ENCODE data around the gene EXOSC2. TPM values are rescaled to one million over a fixed set of nuclear protein-coding genes. Genes with fewer than 3 reads are reported as not detected.
"Not testable (repeated sequence)": the region's sequence is repeated elsewhere in the genome, so short reads cannot be mapped to it uniquely, and the experiment has no call there.

The EXOSC2 gene
- total RNA-seq, 1 experiment from 2014 or later = 71.5 TPM

DNA sequence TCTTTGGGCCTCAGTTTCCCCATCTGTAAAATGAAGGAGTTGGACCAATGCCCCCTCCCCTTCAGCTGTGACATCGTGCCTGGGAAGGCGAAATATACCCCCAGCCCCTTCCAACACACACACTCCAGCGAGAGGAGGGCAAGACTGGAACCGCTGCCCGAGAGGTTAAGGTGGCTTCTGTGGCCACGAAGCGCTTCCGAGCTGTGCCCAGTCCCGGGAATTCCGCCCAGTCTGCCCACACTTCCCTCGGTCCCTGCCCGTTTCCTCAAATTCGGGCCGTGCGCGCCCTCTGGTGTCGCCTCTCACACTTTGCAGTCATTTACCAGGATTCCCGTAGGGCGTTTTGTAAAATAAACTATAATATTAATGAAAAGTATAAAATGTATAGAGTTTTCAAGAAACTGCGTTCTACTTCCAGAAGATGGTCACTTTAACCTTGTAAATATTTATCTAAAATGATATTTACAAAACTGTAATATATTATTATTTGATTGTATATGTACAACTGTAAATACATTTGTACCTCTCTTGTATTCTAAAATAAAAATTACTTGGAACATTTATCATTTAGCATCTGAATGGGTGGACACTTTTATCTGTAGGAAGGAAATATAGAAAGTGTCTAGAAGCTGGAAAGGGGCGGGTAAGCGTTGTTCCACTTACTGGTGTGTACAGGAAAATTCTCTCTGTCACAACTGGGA, 11.0 kb upstream of the EXOSC2 start (continued):
- TF ChIP-seq ZNF274 (IDR thresholded peaks at IDR 0.05; ENCODE audit: low read depth, low read length) (no peak), FOSL1 (IDR thresholded peaks at IDR 0.05; ENCODE audit: low read depth) (no peak), EGR1 (IDR thresholded peaks at IDR 0.05; ENCODE audit: low read depth) (no peak), SIN3A (IDR thresholded peaks at IDR 0.05; ENCODE audit: low read depth) (no peak), RAD21 (IDR thresholded peaks at IDR 0.05; ENCODE audit: low read depth) (peak; percentile 97), EZH2phosphoT487 (IDR thresholded peaks at IDR 0.05; ENCODE audit: borderline replicate concordance) (no peak)
- TF ChIP-seq, protein P1, sequence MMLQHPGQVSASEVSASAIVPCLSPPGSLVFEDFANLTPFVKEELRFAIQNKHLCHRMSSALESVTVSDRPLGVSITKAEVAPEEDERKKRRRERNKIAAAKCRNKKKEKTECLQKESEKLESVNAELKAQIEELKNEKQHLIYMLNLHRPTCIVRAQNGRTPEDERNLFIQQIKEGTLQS (IDR thresholded peaks at IDR 0.05) = no peak
- TF ChIP-seq, protein P2, sequence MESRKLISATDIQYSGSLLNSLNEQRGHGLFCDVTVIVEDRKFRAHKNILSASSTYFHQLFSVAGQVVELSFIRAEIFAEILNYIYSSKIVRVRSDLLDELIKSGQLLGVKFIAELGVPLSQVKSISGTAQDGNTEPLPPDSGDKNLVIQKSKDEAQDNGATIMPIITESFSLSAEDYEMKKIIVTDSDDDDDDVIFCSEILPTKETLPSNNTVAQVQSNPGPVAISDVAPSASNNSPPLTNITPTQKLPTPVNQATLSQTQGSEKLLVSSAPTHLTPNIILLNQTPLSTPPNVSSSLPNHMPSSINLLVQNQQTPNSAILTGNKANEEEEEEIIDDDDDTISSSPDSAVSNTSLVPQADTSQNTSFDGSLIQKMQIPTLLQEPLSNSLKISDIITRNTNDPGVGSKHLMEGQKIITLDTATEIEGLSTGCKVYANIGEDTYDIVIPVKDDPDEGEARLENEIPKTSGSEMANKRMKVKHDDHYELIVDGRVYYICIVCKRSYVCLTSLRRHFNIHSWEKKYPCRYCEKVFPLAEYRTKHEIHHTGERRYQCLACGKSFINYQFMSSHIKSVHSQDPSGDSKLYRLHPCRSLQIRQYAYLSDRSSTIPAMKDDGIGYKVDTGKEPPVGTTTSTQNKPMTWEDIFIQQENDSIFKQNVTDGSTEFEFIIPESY (IDR thresholded peaks at IDR 0.05; ENCODE audit: extremely low read depth, insufficient replicate concordance, low read length) = no peak
- TF ChIP-seq, protein P3, sequence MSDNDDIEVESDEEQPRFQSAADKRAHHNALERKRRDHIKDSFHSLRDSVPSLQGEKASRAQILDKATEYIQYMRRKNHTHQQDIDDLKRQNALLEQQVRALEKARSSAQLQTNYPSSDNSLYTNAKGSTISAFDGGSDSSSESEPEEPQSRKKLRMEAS (IDR thresholded peaks at IDR 0.05) = no peak

DNA sequence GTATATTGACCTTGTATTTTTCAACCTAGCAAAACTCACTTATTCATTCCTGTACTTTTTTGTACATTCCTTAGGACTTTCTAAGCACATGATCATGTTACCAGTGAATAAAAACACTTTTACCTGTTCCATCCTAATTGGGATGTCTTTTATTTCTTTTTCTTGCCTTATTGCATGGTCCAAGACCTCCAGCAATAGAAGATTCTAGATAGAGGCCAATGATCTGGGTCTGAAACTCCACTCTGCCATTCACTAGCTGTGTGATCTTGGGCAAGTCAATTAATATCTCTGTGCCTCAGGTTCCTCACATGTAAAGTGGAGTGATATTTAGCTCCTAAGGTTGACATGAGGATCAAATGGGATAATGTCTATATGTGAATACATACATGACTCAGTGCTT, 8.5 kb upstream of the EXOSC2 start:
- H3K4me3 ChIP-seq (replicated peaks in 1 of 2; ENCODE audit: low read depth in 1 of 2, low read length in 2 of 2) = no peak overlapping the region
- H3K9ac ChIP-seq (ENCODE audit: low read length) = no peak overlapping the region
- no peak for DNase-seq (ENCODE audit: low read depth, low spot score)
- no peaks in the 10 kb centered on the region for H3K27me3 ChIP-seq (ENCODE audit: insufficient read depth, low read length)
- RAD21 ChIA-PET (ENCODE audit: low non-redundant PET in 1 of 2, low total read pairs in 2 of 2, uncharacterized antibody in 2 of 2, unreplicated experiment in 2 of 2) = no interaction called here
- H3K9me3 ChIP-seq (ENCODE audit: control insufficient read depth in 1 of 2, insufficient read depth in 1 of 2, low read depth in 1 of 2, low read length in 2 of 2) = 0 out of 4 replicates have a peak, but pooled peaks cover 0 to 4% of the 10 kb centered on the region in 2 experiments
- no peaks in the 10 kb centered on the region for H3K79me2 ChIP-seq (ENCODE audit: insufficient read depth, low read length)
- no TSS peak for BruUV-seq (replicated peaks)
- TF ChIP-seq EZH2 (IDR thresholded peaks at IDR 0.05) (no peak), TCF7L2 (IDR thresholded peaks at IDR 0.05; ENCODE audit: borderline replicate concordance, extremely low read depth, insufficient read depth, insufficient read length) (no peak), YY1 (IDR thresholded peaks at IDR 0.05; ENCODE audit: extremely low read depth, insufficient replicate concordance, low read depth, low read length) (no peak), SRF (IDR thresholded peaks at IDR 0.05; ENCODE audit: low read depth) (no peak), SP1 (IDR thresholded peaks at IDR 0.05; ENCODE audit: low read depth) (no peak)
- TF ChIP-seq, protein P3 (IDR thresholded peaks at IDR 0.05) = no peak
- CTCF ChIA-PET = no interaction called here
- POLR2A ChIA-PET = no interaction called here
- ATAC-seq = no peak
- no peaks in the 10 kb centered on the region for H4K20me1 ChIP-seq (ENCODE audit: insufficient read depth)
- H3K27ac ChIP-seq (ENCODE audit: low read depth, low read length) = no peak overlapping the region
- H2AFZ ChIP-seq (ENCODE audit: low read depth, low read length, poor library complexity, severe bottlenecking) = no peak overlapping the region
- H3K36me3 ChIP-seq (ENCODE audit: control insufficient read depth in 1 of 2, insufficient read depth in 2 of 2, low read length in 2 of 2) = no peaks in the 10 kb centered on the region
- H3K9me2 ChIP-seq (ENCODE audit: insufficient read depth) = no peaks in the 10 kb centered on the region
- intact Hi-C loops (cut with micrococcal nuclease) = no loop called here
- no peak overlapping the region for H3K4me2 ChIP-seq (ENCODE audit: low read length)
- H3K4me1 ChIP-seq (ENCODE audit: control insufficient read depth in 1 of 2, insufficient read depth in 2 of 2, low read length in 2 of 2) = peaks cover 4 to 22% of the 10 kb centered on the region in 2 experiments

DNA sequence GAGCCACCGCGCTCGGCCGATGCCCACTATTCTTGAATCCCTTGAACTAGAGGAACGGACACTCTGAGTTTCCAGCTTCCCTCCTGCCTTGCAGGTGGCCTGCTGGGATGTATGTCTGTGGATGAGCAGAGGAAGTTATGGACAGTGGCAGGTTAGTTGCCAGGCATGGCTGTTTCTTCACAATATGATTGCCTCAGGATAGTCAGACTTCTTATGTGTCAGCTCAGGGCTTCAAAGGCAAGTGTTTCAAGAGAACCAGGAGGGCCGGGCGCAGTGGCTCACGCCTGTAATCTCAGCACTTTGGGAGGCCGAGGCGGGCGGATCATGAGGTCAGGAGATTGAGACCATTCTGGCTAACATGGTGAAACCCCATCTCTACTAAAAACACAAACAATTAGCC, 7.6 kb upstream of the EXOSC2 start:
- BruUV-seq (replicated peaks); H4K20me1 ChIP-seq (ENCODE audit: insufficient read depth); H3K4me2 ChIP-seq (ENCODE audit: low read length); POLR2A ChIA-PET; H3K9me3 ChIP-seq (ENCODE audit: control insufficient read depth in 1 of 2, insufficient read depth in 1 of 2, low read depth in 1 of 2, low read length in 2 of 2); H3K27ac ChIP-seq (ENCODE audit: low read depth, low read length); CTCF ChIA-PET; DNase-seq (ENCODE audit: low read depth, low spot score); H3K9me2 ChIP-seq (ENCODE audit: insufficient read depth); intact Hi-C loops (cut with micrococcal nuclease); H3K4me3 ChIP-seq (replicated peaks in 1 of 2; ENCODE audit: low read depth in 1 of 2, low read length in 2 of 2); H3K9ac ChIP-seq (ENCODE audit: low read length); RAD21 ChIA-PET (ENCODE audit: low non-redundant PET in 1 of 2, low total read pairs in 2 of 2, uncharacterized antibody in 2 of 2, unreplicated experiment in 2 of 2); ATAC-seq; H3K36me3 ChIP-seq (ENCODE audit: control insufficient read depth in 1 of 2, insufficient read depth in 2 of 2, low read length in 2 of 2); H3K79me2 ChIP-seq (ENCODE audit: insufficient read depth, low read length); H3K27me3 ChIP-seq (ENCODE audit: insufficient read depth, low read length); H2AFZ ChIP-seq (ENCODE audit: low read depth, low read length, poor library complexity, severe bottlenecking): not testable (repeated sequence)
- H3K4me1 ChIP-seq (ENCODE audit: control insufficient read depth in 1 of 2, insufficient read depth in 2 of 2, low read length in 2 of 2) = peaks cover 4 to 24% of the 10 kb centered on the region in 2 experiments
